GM19455 (cell line): ENCODE measurements around the gene CELF5.
"Not testable (repeated sequence)": the region's sequence is repeated elsewhere in the genome, so short reads cannot be mapped to it uniquely, and the experiment has no call there.

Source experiments
- ATAC-seq: cut with Tn5 transposase; IDR thresholded peaks from one replicate; pipeline ENCODE4 v1.9.1; 2021; ENCODE audit not compliant: unreplicated experiment

Gene CELF5

DNA sequence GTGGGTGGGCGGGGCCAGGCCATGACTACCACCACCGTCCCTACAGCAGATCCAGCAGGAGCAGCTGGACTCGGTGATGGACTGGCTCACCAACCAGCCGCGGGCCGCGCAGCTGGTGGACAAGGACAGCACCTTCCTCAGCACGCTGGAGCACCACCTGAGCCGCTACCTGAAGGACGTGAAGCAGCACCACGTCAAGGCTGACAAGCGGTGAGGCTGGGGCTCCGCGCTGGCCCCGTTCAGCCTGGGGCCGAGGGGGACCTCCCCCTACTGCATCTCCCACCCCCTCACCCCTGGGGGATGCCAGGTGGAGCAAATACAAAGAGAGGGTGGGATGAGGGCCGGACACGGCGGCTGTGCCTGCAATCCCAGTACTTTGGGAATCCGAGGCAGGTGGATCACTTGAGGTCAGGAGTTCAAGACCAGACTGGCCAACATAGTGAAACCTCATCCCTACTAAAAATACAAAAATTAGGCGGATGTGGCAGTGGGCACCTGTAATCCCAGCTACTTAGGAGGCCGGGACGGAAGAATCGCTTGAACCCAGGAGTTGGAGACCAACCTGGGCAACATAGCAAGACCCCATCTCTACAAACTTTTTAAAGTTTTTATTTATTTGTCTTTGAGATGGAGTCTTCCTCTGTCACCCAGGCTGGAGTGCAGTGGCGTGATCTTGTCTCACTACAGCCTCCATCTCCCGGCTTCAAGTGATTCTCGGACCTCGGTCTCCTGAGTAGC, 18.1 kb upstream of the CELF5 start:
- no peak for ATAC-seq

DNA sequence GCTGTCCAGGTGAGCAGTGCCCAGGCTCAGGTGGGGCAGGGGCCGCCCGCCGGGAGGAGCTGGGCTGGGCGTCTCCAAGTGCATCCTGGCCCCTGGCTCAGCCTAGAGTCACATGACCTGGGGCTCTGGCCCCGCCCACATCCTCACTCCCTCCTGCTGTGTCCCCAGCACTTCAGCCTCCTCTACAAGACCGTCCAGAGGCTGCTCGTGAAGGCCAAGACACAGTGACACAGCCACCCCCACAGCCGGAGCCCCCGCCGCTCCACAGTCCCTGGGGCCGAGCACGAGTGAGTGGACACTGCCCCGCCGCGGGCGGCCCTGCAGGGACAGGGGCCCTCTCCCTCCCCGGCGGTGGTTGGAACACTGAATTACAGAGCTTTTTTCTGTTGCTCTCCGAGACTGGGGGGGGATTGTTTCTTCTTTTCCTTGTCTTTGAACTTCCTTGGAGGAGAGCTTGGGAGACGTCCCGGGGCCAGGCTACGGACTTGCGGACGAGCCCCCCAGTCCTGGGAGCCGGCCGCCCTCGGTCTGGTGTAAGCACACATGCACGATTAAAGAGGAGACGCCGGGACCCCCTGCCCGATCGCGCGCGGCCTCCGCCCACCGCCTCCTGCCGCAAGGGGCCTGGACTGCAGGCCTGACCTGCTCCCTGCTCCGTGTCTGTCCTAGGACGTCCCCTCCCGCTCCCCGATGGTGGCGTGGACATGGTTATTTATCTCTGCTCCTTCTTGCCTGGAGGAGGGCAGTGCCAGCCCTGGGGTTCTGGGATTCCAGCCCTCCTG, 16.8 kb upstream of the CELF5 start:
- ATAC-seq: no peak

DNA sequence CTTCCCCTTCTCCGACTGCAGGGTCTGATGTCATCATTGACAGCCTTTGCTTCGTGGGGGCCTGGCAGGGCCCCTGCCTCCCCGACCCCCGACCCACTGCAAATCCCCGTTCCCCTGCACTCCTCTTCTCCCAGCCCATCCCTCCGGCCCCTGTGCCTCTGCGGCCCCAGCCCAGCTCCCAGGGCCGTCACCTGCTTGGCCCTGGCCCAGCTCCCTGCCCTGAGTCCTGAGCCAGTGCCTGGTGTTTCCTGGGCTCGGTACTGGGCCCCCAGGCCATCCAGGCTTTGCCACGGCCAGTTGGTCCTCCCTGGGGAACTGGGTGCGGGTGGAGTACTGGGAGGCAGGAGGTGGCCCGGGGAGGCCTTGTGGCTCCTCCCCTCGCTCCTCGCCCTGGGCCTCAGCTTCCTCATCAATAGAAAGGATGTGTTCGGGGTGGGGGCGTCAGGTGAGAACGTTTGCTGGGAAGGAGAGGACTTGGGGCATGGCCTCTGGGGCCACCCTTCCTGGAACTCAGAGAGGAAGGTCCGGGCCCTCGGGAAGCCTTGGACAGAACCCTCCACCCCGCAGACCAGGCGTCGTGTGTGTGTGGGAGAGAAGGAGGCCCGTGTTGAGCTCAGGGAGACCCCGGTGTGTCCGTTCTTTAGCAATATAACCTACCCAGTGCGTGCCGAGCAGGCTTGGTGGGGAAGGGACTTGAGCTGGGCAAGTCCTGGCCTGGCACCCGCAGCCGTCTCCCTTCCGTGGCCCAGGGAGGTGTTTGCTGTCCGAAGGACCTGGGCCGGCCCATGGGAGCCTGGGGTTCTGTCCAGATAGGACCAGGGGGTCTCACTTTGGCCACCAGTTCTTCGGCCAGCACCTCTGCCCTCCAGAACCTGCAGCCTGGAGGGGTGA, 15.9 kb upstream of the CELF5 start:
- no peak for ATAC-seq

DNA sequence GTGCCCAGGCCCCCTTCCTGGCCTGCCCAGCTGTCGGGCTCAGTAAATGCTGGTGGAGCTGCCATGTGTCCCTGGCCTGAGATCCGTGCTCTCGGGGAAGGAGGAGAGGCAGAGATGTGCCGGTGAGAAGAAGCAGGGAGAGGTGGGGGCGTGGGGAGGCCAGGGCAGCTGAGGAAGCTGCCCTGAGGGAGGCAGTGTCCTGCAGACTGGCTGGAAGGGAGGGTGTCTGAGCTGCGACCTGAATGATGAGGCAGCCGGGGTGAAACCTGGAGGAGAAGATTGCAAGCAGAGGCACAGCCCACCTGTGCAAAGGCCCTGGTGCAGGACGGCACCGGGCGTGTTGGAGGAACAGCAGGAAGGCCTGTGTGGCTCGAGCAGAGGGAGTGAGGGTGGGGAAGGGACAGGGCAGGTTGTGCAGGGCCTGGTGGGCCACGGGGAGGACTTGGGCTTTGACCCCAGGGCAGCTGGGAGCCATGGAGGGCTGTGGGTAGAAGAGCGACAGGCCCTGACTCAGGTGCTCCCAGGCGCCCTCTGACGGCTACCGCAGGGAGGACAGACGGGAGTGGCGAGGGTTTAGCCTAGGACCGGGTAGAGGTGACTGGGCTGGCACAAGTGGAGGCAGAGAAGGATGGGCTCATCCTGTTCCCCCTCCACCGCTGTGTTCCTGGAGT, 14.0 kb upstream of the CELF5 start:
- no peak for ATAC-seq

DNA sequence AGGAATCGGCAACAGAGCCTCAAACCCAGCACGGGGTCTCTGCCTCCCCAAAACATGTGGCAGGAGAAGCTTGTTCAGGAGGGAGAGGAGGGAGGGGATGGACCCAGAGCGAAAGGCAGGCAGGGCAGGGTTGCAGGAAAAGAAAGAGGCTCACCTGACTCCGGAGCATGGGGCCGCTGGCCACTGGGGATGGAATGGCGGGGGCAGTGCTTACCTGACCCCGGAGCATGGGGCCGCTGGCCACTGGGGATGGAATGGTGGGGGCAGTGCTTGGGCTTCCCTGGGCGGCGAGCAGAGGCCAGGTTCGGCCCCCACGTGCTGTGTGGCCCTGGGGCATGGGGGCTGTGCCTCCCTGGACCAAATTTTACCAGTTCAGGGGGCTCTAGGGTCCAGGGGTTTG, 13.3 kb upstream of the CELF5 start:
- ATAC-seq: no peak

DNA sequence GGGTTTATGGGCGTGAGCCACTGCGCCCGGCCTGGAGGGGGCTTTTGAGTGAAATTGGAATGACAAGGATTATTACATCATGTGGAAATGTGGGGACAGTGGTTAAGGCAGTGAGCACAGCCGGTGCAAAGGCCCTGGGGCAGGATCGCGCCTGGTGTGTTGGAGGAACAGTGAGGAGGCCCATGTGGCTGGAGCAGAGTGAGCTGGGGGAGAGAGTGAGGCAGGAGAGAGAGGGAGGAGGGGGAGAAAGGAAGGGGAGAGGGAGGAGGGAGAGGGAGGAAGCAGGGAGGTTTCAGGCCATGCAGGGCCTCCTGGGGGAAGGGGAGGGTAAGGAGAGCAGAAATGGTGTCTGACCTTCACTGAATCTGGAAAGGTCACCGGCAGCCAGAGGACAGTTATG, 11.3 kb upstream of the CELF5 start:
- ATAC-seq: no peak

DNA sequence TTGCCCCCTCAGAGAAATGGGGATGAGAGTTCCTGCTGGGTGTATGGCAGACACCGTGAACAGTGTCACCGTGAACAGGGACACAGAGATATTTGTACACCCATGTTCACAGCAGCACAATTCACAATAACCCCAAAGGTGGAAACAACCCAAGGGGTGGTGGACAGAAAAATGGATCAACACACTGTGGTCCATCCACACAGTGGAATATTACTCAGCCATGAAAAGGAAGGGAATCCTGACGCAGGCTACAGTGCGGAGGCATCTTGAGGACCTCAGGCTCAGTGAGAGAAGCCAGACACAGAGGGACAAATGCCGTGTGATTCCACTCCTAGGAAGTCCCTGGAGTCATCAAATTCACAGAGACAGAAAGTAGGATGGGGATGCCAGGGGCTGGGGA, 7.6 kb upstream of the CELF5 start:
- no peak for ATAC-seq

DNA sequence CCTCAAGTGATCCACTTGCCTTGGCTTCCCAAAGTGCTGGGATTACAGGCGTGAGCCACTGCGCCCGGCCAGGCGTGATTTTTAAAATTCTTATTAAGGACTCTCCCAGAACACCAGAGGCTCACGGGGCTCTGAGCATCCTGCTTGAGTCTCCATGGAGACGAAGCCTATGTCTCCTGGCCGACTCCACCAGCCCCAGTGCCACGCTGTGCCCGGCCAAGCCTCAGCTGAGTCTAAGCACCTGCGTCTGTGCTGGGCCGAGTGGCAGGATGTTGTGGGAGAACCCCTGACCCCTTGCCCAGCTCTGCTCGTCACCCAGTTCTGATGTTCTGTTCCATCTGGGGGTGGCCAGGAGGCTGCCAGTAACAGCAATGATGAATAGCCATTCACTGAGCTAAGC, 3.9 kb upstream of the CELF5 start:
- ATAC-seq: no peak

DNA sequence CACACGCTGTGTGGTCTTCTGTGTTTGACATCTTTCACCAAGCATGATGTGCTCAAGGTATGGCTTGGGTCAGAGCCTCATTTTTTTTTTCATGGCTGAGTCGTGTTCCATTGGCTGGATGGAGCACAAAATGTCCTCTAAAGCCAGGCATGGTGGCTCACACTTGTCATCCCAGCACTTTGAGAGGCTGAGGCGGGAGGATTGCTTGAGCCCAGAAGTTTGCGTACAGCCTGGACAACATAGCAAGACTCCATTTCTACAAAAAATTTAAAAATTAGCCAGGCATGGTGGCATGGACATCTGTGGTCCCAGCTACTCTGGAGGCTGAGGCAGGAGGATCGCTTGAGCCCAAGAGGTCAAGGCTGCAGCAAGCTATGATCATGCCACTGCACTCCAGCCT, 2.9 kb upstream of the CELF5 start:
- not testable (repeated sequence) for ATAC-seq

DNA sequence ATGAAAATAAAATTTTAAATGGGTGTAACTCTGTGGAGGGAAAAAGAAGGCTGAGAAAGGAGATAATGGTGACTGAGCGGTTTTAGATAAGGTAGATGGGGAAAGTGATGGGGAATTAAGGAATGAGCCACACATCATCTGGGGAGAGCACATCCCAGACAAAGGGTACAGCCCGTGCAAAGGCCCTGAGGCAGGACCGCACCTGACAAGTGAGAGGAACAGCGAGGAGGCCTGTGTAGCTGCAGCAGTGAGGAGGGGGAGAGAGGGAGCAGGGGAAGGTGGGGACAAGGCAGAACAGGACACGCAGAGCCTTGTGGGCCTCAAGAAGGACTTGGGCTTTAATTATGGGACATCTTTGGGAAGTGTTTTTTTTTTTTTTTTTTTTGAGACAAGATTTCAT, 1.8 kb upstream of the CELF5 start:
- no peak for ATAC-seq

DNA sequence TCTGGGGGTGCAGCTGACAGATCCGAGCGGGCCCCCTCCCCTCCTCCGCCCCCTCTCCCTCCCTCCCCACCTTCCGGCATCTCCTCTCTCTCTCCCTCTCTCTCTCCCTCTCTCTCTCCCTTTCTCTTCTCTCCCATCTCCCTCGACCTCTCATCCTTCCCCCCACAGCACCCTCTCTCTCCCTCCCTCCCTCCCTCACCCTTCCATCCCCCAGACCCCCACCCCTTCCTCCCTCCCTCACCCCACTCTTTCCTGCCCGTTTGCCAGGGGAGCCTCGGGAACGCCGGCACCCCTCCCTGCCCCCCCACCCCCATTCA, 666 bp downstream of the CELF5 start:
- ATAC-seq: no peak

DNA sequence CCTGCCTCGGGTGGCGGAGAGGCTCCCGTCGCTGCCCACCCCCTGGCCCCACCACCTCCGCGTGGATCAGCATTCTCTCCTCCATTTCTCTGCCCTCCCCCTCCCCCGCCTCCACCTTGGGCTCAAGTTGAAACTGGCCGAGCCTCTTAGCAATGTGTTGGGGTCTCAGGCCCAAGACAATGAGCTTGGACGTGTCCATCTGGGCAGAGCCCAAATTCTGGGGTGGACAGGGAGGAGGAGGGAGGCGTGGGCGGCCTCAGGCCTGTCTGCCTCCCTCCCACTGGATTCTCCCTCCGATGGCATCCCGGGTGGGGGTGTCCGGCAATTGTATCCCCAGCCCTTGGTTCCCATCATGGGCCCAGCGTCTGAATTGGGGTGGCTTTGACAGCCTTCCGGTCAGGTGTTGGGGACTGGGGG, 1.2 kb downstream of the CELF5 start:
- ATAC-seq: no peak

DNA sequence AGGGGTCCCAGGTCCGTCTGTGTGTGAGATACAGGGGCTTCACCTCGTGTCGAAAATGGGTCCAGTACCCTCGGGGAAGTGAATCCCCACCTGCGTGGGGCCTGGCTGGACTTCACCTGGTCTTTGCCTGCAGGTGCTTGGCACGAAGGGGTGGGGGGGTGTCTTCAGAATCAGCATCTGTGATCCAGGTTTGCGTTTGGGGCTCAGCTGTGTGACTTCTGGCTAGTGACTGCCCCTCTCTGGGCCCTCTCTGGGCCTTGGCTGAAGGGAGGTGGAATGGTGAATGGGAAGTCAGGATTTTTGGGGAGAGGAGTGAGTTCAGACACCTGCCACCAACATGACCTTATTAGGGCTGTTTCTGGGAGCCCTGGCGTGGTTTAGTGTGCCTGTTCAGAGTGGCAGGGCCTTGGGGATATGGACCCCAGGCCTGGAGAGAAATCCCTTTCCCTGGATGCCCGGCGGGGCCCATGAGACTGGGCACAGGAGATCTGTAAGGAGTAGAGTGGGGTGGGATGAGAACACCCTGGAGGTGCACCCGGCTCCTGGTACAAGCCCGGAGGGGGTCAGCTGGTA, 2.7 kb downstream of the CELF5 start:
- ATAC-seq: no peak

DNA sequence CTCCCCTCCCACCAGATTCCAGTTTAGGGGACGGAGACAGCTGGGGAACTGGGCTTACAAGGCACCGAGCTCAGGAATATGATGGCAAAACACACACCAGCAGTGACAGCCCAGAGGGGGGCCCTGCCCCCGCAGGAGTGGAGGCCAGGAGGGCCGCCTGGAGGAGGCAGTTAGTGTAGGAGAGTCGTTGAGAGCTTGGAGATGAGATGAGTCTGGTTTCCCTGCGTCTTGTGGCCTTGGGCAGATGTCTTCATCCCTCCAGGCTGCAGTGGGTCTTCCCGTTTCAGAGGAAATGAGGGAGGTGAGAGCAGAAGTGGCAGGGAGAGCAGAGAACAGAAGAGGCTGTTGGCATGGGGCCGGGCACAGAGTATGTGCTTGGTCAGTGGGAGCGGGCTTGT, 4.9 kb downstream of the CELF5 start:
- ATAC-seq: no peak

DNA sequence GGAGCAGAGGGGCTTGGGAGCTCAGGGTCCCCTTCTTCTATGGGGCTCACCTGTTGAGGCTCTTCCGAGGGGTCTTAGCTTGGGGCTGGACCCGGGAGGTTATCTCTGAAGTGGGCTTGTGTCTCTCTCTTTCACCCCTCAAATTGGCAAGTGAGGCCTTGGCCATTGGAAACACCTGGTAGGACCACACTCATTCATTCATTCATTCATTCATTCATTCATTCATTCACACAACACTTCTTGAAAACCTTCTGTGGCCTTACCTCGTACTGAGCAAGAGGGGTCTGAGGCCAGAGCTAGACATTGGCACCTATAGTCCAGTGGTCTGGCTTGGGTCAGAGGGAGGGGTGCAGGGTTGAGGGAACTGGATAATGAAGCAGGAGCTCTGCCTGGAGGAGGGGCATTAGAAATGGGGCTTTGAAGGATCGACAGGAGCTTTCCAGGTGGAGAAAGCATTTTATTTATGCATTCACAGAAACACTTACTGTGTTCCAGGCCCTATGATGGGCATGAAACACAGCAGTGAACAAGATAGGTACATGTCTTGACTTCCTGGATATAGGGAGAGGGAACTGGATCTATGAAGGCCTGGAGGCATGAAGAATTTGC, 5.5 kb downstream of the CELF5 start:
- no peak for ATAC-seq

DNA sequence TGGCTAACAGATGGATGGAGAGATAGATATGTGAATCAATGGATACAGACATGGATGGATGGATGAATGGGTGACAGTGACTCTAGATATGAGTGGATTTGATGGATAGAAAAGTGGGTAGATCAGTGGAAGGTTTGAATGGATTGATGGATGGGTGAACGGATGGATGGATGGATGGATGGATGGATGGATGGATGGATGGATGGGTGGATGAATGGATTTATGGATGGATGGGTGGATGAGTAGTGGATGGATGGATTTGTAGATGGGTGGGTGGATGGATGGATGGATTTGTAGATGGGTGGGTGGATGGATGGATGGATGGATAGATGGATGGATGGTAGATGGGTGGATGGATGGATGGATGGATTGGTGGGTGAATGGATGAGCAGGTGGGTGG, 6.8 kb downstream of the CELF5 start:
- no peak for ATAC-seq

DNA sequence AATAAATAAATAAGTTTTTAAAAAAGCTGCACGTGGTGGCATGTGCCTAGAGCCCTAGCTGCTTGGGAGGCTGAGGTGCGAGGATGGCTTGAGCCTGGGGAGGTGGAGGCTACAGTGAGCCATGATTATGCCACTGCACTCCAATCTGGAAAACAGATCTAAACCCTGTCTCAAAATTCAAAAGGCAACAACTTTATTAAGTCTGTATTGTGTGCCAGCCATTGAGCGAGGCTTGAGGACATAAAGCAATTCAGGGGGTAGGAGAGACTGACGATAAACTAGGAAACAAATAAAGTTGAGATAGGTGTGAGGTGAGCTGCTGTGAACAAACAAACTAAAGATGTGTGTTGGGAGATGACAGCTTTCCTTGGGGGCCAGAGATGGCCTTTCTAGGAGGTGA, 8.7 kb downstream of the CELF5 start:
- no peak for ATAC-seq

DNA sequence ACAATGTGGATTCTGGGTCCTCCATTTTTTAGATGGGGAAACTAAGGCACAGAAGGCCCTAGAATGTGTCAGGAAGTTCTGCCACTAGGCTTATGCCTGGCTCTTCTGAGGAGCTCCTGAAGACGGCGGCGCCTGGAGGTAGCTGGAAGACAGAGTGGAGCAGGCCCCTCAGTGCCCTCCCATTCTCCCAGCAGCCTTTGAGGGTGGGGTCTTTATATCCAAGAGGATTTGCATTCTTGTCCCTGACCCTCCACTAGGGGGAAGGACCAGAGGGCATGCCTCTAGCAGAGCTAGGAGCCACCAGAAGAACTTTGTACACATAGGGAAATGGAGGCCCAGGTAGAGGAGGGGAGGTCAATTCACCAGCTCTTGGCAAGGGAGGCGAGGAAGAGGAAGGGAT, 9.4 kb downstream of the CELF5 start:
- ATAC-seq: no peak

DNA sequence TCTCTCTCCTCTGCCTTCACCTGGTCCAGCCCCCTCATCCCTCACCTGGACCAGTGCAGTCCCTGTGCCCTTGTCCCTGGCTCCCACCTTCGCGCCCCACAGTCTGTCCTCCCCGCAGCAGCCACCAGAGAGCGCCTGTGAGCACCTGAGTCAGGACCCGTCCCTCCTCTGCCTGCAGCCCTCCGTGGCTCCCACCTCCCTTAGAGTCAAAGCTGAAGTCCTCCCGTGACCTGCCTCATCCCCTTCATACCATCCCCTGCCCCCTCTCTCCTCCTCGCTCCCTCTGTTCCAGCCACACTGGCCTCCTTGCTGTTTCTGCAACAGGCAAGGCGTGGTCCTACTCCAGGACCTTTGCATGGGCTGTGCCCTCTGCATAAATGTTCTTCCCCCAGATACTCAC, 10.3 kb downstream of the CELF5 start:
- no peak for ATAC-seq

DNA sequence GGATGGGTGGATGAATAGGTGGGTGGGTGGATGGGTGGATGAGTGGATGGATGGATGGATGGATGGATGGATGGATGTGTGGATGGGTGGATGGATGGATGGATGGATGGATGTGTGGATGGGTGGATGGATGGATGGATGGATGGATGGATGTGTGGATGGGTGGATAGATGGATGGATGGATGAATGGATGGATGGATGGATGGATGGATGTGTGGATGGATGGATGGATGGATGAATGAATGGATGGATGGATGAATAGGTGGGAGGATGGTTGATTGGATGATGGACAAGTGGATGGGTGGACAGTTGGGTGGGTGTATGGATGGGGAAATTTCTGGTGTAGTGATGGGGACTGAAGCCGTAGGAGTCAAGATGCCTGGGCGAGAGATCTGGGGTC, 11.1 kb downstream of the CELF5 start:
- not testable (repeated sequence) for ATAC-seq

DNA sequence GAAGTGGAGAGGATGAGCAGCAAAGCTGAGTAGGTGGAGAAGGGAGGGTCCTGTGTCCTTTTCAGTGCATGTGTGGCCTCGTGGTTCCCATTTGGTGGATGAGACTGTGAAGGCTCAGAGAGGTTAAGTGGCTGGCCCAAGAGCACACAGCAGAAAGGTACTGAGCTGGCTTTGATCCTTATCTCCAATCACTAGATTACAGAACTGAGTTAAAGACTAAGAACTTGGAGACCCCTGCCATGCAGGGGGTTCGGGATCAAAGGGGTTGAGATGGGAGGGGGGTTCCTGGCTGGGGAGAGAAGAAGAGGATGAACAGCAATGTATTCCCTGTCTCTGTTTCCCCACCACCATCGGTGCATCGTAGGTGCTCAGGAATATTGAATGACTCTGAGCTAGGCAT, 11.8 kb downstream of the CELF5 start:
- ATAC-seq: no peak
